H1 (cell line): ENCODE results near the gene PSPC1. TPM values are rescaled to one million over a fixed set of nuclear protein-coding genes. Genes with fewer than 3 reads are reported as not detected.

ENCODE experiments used
- CHD7 ChIP-seq: fragments of 300-600 bp; sonication (generic); IDR thresholded peaks from 2 replicates; pipeline ENCODE4 v1.7.1; 2012; ENCODE audit warnings: low read length, moderate library complexity, mild to moderate bottlenecking, inconsistent platforms; ENCODE audit not compliant: insufficient replicate concordance
- MAFK ChIP-seq: IDR thresholded peaks from 2 replicates; pipeline ENCODE4 v1.6.1; 2012; ENCODE audit warnings: low read depth, mild to moderate bottlenecking, improper control_type of control experiment, low read length
- NRF1 ChIP-seq: IDR thresholded peaks from 2 replicates; pipeline ENCODE4 v1.6.1; 2011; ENCODE audit warnings: mild to moderate bottlenecking, low read depth, low read length, improper control_type of control experiment
- PHF8 ChIP-seq: fragments of 200-600 bp; sonication (generic); conservative IDR thresholded peaks from 2 replicates; pipeline ENCODE4 v1.7.1; 2012; ENCODE audit warnings: low read depth, mild to moderate bottlenecking, inconsistent platforms, low read length, moderate library complexity
- SIX5 ChIP-seq: IDR thresholded peaks from 2 replicates; pipeline ENCODE4 v1.6.1; 2011; ENCODE audit warnings: mild to moderate bottlenecking, low read depth, low read length
- SP2 ChIP-seq: IDR thresholded peaks from 2 replicates; pipeline ENCODE4 v1.6.1; 2012; ENCODE audit warnings: mild to moderate bottlenecking, low read length, inconsistent platforms
- SP4 ChIP-seq: IDR thresholded peaks from 2 replicates; pipeline ENCODE4 v1.6.1; 2012; ENCODE audit warnings: low read length, inconsistent platforms
- SUZ12 ChIP-seq: fragments of 200-600 bp; sonication (generic); IDR thresholded peaks from 2 replicates; pipeline ENCODE4 v1.6.1; 2012; ENCODE audit warnings: mild to moderate bottlenecking, inconsistent platforms, low read length, moderate library complexity, mixed read lengths
- polyA plus RNA-seq, 7 experiments: library from polyadenylated mRNA; depleted of rRNA in 3 of 7; stranded (reverse) in 5 of 7; unstranded in 2 of 7; fragments of >200 nt in 5 of 7; fragments of 200-250 nt in 2 of 7; gene quantifications; 1 replicate in 5 of 7; 2 replicates in 1 of 7; 4 replicates in 1 of 7; pipeline versions ENCODE4 v1.2.1 to v1.2.3, GENCODE V29; 2011 to 2013; ENCODE audit warnings: missing spikeins in 2 of 7, mixed read lengths in 2 of 7
- total RNA-seq: library from RNA; stranded (reverse); fragmentation: NEBNext Ultra II Directional; extraction: Animal tissue kit (Norgen Biotek cat#: 25700); gene quantifications from 2 replicates; pipeline ENCODE4 v1.2.1, GENCODE V29; 2021
- TF ChIP-seq, protein P1 (sequence below), 3 experiments: IDR thresholded peaks; 1 replicate in 2 of 3; 2 replicates in 1 of 3; pipeline versions ENCODE4 v1.5.1 to v1.6.1; 2011; ENCODE audit warnings: low read length in 3 of 3, mild to moderate bottlenecking in 3 of 3, inconsistent platforms in 2 of 3, low read depth in 1 of 3, moderate library complexity in 1 of 3; ENCODE audit not compliant: insufficient read depth in 1 of 3; ENCODE audit errors: control extremely low read depth in 1 of 3

The PSPC1 gene
- total and polyA plus RNA-seq, 2 of the 8 experiments (the other 6 are each of a cell fraction or from before 2014, with no cell fraction given), result 53.4 to 97.4 TPM

GRCh38 chr13:19661126-19661525, 121.6 kb downstream of the PSPC1 start (continued):
- no peak for TF ChIP-seq CHD7
- no peak for TF ChIP-seq SUZ12
- TF ChIP-seq SP2, result no peak
- no peak for TF ChIP-seq NRF1
- TF ChIP-seq, protein P1, sequence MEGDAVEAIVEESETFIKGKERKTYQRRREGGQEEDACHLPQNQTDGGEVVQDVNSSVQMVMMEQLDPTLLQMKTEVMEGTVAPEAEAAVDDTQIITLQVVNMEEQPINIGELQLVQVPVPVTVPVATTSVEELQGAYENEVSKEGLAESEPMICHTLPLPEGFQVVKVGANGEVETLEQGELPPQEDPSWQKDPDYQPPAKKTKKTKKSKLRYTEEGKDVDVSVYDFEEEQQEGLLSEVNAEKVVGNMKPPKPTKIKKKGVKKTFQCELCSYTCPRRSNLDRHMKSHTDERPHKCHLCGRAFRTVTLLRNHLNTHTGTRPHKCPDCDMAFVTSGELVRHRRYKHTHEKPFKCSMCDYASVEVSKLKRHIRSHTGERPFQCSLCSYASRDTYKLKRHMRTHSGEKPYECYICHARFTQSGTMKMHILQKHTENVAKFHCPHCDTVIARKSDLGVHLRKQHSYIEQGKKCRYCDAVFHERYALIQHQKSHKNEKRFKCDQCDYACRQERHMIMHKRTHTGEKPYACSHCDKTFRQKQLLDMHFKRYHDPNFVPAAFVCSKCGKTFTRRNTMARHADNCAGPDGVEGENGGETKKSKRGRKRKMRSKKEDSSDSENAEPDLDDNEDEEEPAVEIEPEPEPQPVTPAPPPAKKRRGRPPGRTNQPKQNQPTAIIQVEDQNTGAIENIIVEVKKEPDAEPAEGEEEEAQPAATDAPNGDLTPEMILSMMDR (IDR thresholded peaks at IDR 0.05; ENCODE audit: control extremely low read depth in 1 of 3, insufficient read depth in 1 of 3, low read depth in 1 of 3, low read length in 3 of 3), result no peak
- no peak for TF ChIP-seq SP4
- no peak for TF ChIP-seq MAFK
- no peak for TF ChIP-seq PHF8
- no peak for TF ChIP-seq SIX5
